T-helper 1 cell (primary cell): ENCODE results near the gene GFPT2.

Source experiments
- DNase-seq, 5 donors: peaks; one replicate each; pipeline ENCODE4 v3.0.0-alpha.2; 2012 to 2020

The GFPT2 gene

DNA sequence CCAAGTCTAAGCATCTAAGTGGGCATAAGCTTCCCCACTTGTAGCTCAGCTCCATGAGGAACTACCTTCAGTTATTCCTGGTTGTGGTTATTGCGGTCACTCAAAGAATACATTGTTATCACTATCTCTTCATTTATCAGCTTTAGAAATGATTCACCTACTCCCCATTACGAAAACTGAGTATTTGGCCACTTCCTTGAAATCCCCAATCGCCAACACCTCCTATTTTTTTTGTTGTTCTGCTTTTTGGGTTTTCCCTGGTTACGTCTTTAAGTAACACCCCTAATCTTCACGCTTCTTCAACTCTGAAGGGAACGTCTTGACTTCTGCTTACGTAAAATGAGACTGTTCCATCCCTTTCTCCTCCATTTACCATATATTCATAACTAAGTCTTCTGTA lies 81.9 kb downstream of the GFPT2 start:
- no peak for DNase-seq

DNA sequence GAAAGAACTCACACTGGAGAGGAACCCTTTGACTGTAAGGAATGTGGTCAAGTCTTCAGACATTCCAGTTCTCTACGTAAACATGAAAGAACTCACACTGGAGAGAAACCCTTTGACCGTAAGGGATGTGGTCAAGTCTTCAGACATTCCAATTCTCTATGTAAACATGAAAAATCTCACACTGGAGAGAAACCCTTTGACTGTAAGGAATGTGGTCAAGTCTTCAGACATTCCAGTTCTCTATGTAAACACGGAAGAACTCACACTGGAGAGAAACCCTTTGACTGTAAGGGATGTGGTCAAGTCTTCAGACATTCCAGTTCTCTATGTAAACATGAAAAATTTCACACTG lies 93.9 kb downstream of the GFPT2 start:
- no peak for DNase-seq

DNA sequence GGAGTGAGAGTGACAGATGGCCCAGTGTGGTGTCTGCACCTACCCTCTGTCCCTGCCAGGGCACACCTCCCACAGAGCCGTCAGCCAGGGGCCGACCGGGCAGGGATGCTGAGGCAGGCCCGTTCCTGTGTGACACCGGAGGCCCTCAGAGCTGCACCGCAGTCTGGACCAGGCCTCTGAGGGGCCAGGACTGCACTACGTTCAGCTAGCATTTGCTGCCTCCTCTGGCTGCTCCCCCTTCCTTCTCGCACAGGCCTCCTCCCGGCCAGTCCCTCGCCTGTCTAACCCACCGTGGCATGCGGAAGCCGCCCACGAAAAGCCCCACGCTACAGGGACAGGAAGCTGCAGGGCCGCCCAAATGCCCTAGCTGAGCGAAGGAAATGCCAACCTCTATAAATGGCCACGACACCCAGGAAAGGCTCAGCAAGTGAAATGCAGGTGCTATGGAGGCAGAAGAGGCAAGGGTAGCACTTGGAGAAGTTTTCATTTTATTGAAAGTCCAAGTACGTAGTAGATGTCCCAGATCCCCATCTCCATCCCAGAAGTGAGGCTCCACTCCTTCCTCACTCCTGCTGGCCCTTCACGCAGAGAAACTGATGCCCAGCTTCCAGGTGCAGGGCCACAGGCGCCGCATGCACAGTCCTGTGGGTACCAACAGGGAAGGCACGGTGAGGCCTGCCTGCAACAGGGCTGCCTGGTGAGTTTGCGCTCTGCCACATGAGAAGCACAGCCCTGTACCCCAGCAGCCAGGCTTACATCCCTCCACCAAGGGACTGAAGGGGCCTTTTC lies 99.9 kb downstream of the GFPT2 start:
- no peak for DNase-seq

DNA sequence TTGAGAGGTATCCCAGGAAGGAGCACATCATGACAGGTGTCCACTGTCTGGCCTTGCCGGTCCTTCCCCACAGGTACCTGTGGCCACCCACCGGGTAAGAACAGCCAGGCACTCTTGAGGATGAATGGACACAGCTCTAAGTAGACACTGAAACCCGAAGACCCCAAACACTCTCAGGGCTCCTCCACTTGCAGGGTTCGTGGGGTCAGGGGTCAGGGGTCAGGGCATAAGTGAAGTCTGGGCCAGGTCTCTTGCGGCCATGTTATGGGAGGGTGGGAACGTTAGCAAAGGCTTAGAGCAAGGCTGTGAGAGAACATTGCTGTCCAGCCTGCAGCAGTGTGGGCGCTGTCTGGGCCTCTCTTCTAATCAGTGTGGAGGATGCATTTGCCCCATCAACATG lies 101.2 kb downstream of the GFPT2 start:
- no peak for DNase-seq

DNA sequence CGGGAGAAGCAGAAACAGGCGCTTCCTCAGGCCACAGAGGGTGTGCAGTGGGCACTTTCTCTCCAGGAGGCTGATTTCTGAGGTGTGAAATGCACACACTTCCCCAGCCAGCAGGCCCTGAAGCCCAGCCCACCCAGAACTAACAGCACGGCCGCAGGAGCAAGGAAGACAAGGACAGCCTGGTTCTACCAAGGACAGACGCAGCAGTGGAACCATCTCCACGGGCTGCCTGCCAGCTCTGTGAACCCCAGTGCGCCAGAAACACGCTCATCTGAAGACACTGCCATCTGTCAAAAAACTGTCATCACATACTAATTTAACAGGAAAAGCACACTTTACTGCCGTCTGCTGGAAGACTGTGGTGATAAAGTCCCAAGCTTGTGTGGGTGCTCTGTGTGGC lies 102.0 kb downstream of the GFPT2 start:
- no peak for DNase-seq
